Peyer's patch (tissue), 4 donors: ENCODE data around the gene NCOA5.

Source experiments
- CTCF ChIP-seq, 6 experiments: fragments of 450-650 bp in 4 of 6; fragments of 200-600 bp in 2 of 6; sonication (generic) in 1 of 6; IDR thresholded peaks; one replicate each; pipeline ENCODE4 v1.5.1; 2017 to 2019; ENCODE audit warnings: antibody characterized with exemption in 6 of 6, mild to moderate bottlenecking in 3 of 6, moderate library complexity in 1 of 6
- POLR2A ChIP-seq, 2 donors: fragments of 450-650 bp; IDR thresholded peaks; one replicate each; pipeline ENCODE4 v1.5.1; 2017; ENCODE audit warnings: antibody characterized with exemption in 2 of 2, mild to moderate bottlenecking in 2 of 2, moderate library complexity in 2 of 2

- TF ChIP-seq CTCF (IDR thresholded peaks at IDR 0.05): no peak
- no peak for TF ChIP-seq POLR2A (IDR thresholded peaks at IDR 0.05)
Observed at GRCh38 chr20:46013322-46013828, 76.4 kb downstream of the NCOA5 start.
